Natural killer cell (primary cell): ENCODE data around the gene FTO. TPM values are rescaled to one million over a fixed set of nuclear protein-coding genes. Genes with fewer than 3 reads are reported as not detected.

ENCODE experiments used
- ATAC-seq, 3 donors: fragments of 150-1000 bp in 2 of 3; fragments of 200-7000 bp in 1 of 3; cut with Tn5 transposase; 1 replicate in 1 of 3; 2 replicates in 2 of 3; pipeline ENCODE4 v1.10.0; 2021; ENCODE audit warnings: mild to moderate bottlenecking in 2 of 3, moderate library complexity in 2 of 3
- DNase-seq, 2 donors: peaks; one replicate each; pipeline versions ENCODE4 v3.0.0 to v3.0.0-alpha.2; 2013 to 2021; ENCODE audit warnings: mixed read lengths in 1 of 2
- H3K27ac ChIP-seq: one replicate; pipeline ENCODE4 v1.5.1; 2013; ENCODE audit warnings: mild to moderate bottlenecking, low read length
- H3K27me3 ChIP-seq: one replicate; pipeline ENCODE4 v1.6.1; 2013; ENCODE audit warnings: low read length; ENCODE audit not compliant: control insufficient read depth, insufficient read depth
- H3K36me3 ChIP-seq: one replicate; pipeline ENCODE4 v1.6.1; 2013; ENCODE audit warnings: low read length; ENCODE audit not compliant: control insufficient read depth, insufficient read depth
- H3K4me1 ChIP-seq: one replicate; pipeline ENCODE4 v1.6.1; 2013; ENCODE audit warnings: low read length; ENCODE audit not compliant: control insufficient read depth, insufficient read depth
- H3K4me3 ChIP-seq: one replicate; pipeline ENCODE4 v1.5.1; 2013; ENCODE audit warnings: low read length
- H3K9me3 ChIP-seq: one replicate; pipeline ENCODE4 v1.6.1; 2013; ENCODE audit warnings: low read length; ENCODE audit not compliant: control insufficient read depth, insufficient read depth
- H3K27ac Mint-ChIP-seq, 2 donors: one replicate each; pipeline ENCODE4 v1.8.0; 2022; ENCODE audit warnings: mild to moderate bottlenecking in 2 of 2, mixed read lengths in 2 of 2, moderate library complexity in 1 of 2
- H3K27me3 Mint-ChIP-seq, 2 donors: one replicate each; pipeline ENCODE4 v1.8.0; 2022; ENCODE audit warnings: low read depth in 2 of 2, mixed read lengths in 2 of 2
- H3K36me3 Mint-ChIP-seq: one replicate; pipeline ENCODE4 v1.8.0; 2022; ENCODE audit warnings: mixed read lengths
- H3K4me1 Mint-ChIP-seq, 2 donors: one replicate each; pipeline ENCODE4 v1.8.0; 2022; ENCODE audit warnings: mixed read lengths in 2 of 2
- H3K4me3 Mint-ChIP-seq: one replicate; pipeline ENCODE4 v1.8.0; 2022; ENCODE audit warnings: mild to moderate bottlenecking, moderate library complexity, mixed read lengths
- H3K9me3 Mint-ChIP-seq, 2 donors: one replicate each; pipeline ENCODE4 v1.8.0; 2022; ENCODE audit warnings: mixed read lengths in 2 of 2
- CTCF ChIP-seq: fragments of 200-600 bp; IDR thresholded peaks from one replicate; pipeline ENCODE4 v1.8.0; 2022; ENCODE audit warnings: antibody characterized with exemption
- WGBS: methylation state at CpG from one replicate; pipeline ENCODE4 v1.1.7; 2013; ENCODE audit warnings: missing lambda C conversion rate; ENCODE audit not compliant: insufficient coverage; 5-methylcytosine and 5-hydroxymethylcytosine counted together
- intact Hi-C: fragments of 100-400 bp; cut with micrococcal nuclease; formaldehyde crosslinking; loops from one replicate; pipeline ENCODE4 v1.14.2; 2022
- total RNA-seq, 4 donors: library from RNA; stranded (reverse); fragments of 120-200 nt in 1 of 4; gene quantifications; one replicate each; pipeline versions ENCODE4 v1.2.3 to v1.2.4, GENCODE V29; 2013 to 2022

Gene FTO
- total RNA-seq, 3 donors from 2014 or later (not counting 1 experiment from before 2014, with no cell fraction given), result 55.4 to 70.5 (median 55.4) TPM

GRCh38 chr16:53745753-53746266, 41.9 kb downstream of the FTO start:
- Mint-ChIP-seq H3K27me3 (no peaks in the 10 kb centered on the region), H3K27ac (no peak overlapping the region), H3K36me3 (no peaks in the 10 kb centered on the region), H3K4me1 (peaks cover 19 to 29% of the 10 kb centered on the region in 2 donors), H3K9me3 (no peaks in the 10 kb centered on the region), H3K4me3 (no peak overlapping the region)
- no peaks in the 10 kb centered on the region for H3K27me3 ChIP-seq
- no peaks in the 10 kb centered on the region for H3K36me3 ChIP-seq
- no peak for ATAC-seq
- intact Hi-C loops, result no loop called here
- no peak for TF ChIP-seq CTCF
- DNase-seq, result no peak
- H3K27ac ChIP-seq, result no peak overlapping the region
- H3K4me3 ChIP-seq, result no peak overlapping the region
- WGBS, result 81% methylated on average over 3 of the region's 4 CpGs
- H3K4me1 ChIP-seq, result peaks cover 4% of the 10 kb centered on the region
- H3K9me3 ChIP-seq, result no peaks in the 10 kb centered on the region

- Histone ChIP-seq H3K4me1 (no peaks in the 10 kb centered on the region), H3K9me3 (no peaks in the 10 kb centered on the region), H3K4me3 (no peak overlapping the region), H3K27me3 (no peaks in the 10 kb centered on the region), H3K36me3 (no peaks in the 10 kb centered on the region), H3K27ac (no peak overlapping the region)
- Mint-ChIP-seq H3K4me1 (peaks cover 9 to 19% of the 10 kb centered on the region in 2 donors), H3K9me3 (no peaks in the 10 kb centered on the region), H3K27ac (no peak overlapping the region), H3K36me3 (no peaks in the 10 kb centered on the region), H3K27me3 (no peaks in the 10 kb centered on the region), H3K4me3 (no peak overlapping the region)
- no peak for ATAC-seq
- DNase-seq, result no peak
- TF ChIP-seq CTCF, result no peak
- intact Hi-C loops, result no loop called here
- WGBS, result 91% methylated on average over 1 of the region's 1 CpG
Measured at GRCh38 chr16:53752560-53752959, 48.6 kb downstream of the FTO start.

GRCh38 chr16:53753431-53753830, 49.5 kb downstream of the FTO start:
- TF ChIP-seq CTCF, result no peak
- Mint-ChIP-seq H3K4me1 (peaks cover 14 to 23% of the 10 kb centered on the region in 2 donors), H3K36me3 (no peaks in the 10 kb centered on the region), H3K27me3 (no peaks in the 10 kb centered on the region), H3K27ac (no peak overlapping the region), H3K4me3 (no peak overlapping the region), H3K9me3 (no peaks in the 10 kb centered on the region)
- no peak for ATAC-seq
- no peaks in the 10 kb centered on the region for H3K4me1 ChIP-seq
- DNase-seq, result no peak
- no peak overlapping the region for H3K4me3 ChIP-seq
- 100% methylated on average over 1 of the region's 1 CpG for WGBS
- H3K36me3 ChIP-seq, result no peaks in the 10 kb centered on the region
- intact Hi-C loops, result no loop called here
- no peaks in the 10 kb centered on the region for H3K27me3 ChIP-seq
- no peak overlapping the region for H3K27ac ChIP-seq
- no peaks in the 10 kb centered on the region for H3K9me3 ChIP-seq
